C4-2B (cell line): Measurements from ENCODE around the gene SHFL.

Experiments
- CTCF ChIP-seq: fragments of 450-650 bp; conservative IDR thresholded peaks from 2 replicates; pipeline ENCODE4 v1.5.1; 2017; ENCODE audit warnings: mild to moderate bottlenecking
- ZFX ChIP-seq: fragments of 450-650 bp; IDR thresholded peaks from 2 replicates; pipeline ENCODE4 v1.6.1; 2017

GRCh38 chr19:10138879-10139795, 53.0 kb downstream of the SHFL start:
- TF ChIP-seq CTCF (no peak), ZFX (no peak)
